AG09309 (cell line): ENCODE data around the gene ABHD16B.
"Not testable (repeated sequence)": the region's sequence is repeated elsewhere in the genome, so short reads cannot be mapped to it uniquely, and the experiment has no call there.

Experiments
- DNase-seq: peaks from one replicate; pipeline ENCODE4 v3.0.0-alpha.2; 2010; ENCODE audit warnings: low read depth
- H3K4me3 ChIP-seq: 2 replicates; pipeline ENCODE4 v1.5.1; 2011; ENCODE audit warnings: mild to moderate bottlenecking, low read depth, low read length, moderate library complexity; ENCODE audit not compliant: control insufficient read depth
- TF ChIP-seq, protein P1 (sequence below): IDR thresholded peaks from 2 replicates; pipeline ENCODE4 v1.5.1; 2011; ENCODE audit warnings: mild to moderate bottlenecking, low read depth, low read length, inconsistent platforms; ENCODE audit not compliant: insufficient read depth, control insufficient read depth; ENCODE audit errors: missing control alignments

ABHD16B gene

DNA sequence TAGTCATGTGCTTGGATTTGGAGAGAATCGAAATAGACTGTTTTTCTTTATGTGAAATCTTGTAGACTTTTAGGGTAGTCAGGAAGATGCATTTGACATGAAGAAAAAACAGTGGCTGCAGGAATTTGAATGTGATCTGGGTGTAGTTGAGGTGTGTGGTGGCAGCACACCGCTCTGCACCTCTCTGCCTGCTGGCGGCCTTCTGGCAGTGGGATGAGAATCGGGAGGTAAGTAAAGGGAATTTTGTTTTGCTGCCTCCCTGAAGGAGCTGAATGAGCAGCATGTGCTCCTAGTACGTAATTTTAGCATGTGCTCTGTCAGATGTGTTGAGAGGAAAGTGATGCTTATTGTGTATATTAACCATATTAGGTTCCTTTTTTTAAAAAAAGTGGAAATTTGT, 7.0 kb downstream of the ABHD16B start:
- TF ChIP-seq, protein P1, sequence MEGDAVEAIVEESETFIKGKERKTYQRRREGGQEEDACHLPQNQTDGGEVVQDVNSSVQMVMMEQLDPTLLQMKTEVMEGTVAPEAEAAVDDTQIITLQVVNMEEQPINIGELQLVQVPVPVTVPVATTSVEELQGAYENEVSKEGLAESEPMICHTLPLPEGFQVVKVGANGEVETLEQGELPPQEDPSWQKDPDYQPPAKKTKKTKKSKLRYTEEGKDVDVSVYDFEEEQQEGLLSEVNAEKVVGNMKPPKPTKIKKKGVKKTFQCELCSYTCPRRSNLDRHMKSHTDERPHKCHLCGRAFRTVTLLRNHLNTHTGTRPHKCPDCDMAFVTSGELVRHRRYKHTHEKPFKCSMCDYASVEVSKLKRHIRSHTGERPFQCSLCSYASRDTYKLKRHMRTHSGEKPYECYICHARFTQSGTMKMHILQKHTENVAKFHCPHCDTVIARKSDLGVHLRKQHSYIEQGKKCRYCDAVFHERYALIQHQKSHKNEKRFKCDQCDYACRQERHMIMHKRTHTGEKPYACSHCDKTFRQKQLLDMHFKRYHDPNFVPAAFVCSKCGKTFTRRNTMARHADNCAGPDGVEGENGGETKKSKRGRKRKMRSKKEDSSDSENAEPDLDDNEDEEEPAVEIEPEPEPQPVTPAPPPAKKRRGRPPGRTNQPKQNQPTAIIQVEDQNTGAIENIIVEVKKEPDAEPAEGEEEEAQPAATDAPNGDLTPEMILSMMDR: no peak
- DNase-seq: no peak
- no peak overlapping the region for H3K4me3 ChIP-seq

DNA sequence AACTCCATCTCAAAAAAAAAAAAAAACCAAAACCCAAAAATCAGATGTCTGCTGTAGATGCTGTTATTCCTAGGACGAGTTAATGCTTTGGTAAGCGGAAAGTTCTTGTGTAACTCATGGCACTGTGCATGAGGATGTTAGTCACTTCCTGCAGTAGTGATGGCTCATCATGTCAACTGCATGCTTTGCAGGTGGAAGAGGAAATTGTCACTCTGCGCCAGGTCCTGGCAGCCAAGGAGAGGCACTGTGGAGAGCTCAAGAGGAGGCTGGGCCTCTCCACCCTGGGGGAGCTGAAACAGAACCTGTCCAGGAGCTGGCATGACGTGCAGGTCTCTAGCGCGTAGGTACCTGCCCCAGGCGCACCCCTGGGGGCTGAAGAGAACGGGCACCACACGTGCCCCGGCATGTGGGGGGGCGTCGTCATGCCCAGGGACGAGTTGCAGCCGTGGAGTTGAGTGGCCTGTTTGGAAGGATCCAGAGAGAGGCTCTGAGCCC, 12.2 kb downstream of the ABHD16B start:
- no peak overlapping the region for H3K4me3 ChIP-seq
- DNase-seq: peak; percentile 56
- TF ChIP-seq, protein P1: no peak

DNA sequence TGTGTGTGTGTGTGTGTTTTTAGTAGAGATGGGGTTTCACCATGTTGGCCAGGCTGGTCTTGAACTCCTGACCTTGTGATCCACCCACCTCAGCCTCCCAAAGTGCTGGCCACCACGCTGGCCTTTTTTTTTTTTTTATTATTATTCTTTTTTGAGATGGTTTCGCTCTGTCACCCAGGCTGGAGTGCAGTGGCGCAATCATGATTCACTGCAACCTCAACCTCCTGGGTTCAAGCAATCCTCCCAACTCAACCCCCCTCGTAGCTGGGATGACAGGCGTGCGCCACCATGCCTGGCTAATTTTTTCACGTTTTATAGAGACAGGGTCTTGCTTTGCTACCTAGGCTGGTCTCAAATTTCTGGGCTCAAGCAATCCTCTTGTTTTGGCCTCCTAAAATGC, 12.9 kb downstream of the ABHD16B start:
- not testable (repeated sequence) for DNase-seq, H3K4me3 ChIP-seq

DNA sequence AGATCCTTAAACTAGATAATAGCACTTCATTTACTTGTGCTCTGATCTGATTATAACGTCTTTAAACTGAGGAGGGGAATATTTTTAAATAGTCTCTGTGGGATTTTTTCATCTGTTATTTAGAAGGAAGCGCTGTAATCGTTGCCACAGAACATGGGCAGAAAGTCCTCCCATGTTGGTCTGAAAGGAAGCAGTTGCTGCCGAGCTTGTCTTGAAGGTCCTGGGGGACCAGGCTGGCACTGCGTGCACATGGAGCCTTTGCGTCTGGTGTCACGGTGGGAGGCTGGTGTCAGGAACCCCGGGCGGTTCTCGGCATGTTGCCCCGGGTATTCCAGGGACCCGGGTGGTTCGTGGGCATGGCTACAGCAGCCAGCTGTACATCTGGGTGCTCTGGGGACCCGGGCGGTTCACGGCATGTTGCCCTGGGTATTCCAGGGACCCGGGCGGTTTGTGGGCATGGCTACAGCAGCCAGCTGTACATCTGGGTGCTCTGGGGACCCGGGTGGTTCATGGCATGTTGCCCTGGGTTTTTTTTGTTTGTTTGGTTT, 15.3 kb downstream of the ABHD16B start:
- no peak overlapping the region for H3K4me3 ChIP-seq
- TF ChIP-seq, protein P1: no peak
- DNase-seq: no peak

DNA sequence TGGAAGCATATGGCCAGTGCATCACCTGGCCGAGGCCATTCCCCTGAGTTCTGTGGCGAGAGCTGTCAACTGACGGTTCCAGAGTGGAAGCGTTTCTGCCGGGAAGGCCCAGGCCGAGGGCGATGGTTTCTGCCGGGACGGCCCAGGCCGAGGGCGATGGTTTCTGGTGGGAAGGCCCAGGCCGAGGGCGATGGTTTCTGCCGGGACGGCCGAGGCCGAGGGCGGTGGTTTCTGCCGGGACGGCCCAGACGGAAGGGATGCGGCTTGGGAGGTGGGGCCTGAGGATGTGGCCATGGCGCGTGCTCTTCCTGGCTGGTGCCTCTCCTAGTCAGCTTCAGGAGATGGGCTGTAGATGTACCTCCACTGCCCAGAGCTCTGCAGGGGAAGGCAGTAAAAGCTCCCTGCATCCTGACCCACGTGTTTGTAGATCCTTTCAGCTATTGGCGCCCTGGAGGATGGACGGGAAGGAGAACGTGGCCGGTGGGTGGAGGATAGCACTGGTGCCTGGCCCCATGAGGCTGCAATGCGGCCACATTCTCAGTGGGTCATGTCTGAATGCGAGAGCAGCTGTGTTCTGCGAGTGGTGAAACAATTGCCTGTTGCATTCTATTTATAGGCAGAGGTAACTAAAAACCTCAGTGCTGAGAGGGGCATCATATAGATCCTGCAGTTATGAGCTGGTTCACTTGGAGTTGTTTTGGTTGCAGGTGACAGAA, 16.6 kb downstream of the ABHD16B start:
- no peak overlapping the region for H3K4me3 ChIP-seq
- no peak for DNase-seq
- TF ChIP-seq, protein P1: no peak

DNA sequence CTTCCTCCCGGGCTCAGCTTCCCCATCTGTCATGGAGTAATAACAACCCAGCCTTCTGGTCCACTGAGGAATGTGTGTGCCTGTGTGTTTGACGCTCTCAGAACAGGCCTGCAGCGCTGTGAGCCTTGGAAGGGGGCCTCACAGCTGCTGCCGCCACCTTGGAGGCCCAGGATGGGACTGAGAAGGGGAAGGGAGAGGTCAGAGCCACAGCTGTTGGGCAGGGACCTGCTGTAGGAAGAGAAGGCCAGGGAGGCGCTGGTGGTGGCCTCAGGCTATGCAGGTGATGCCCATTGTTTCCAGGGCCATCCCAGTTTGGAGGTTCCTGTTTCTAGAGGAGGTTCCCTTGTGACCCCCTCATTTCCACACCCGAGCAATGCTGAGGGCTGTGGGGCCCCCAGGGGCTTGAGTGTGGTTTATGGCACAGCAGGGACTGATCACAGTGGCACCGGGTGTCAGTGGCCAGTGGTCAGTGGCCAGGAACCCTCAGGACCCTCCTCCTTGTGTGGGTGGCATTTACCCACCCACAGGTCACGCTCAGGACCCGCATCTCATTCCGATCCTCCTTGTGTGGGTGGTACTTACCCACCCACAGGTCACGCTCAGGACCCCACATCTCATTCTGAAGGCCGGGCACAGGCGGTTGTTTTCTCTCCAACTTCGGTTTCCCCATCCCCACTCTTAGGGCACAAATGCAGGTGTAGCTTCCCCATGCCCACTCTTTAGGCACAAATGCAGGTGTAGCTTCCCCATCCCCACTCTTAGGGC, 17.8 kb downstream of the ABHD16B start:
- no peak overlapping the region for H3K4me3 ChIP-seq
- no peak for DNase-seq
- TF ChIP-seq, protein P1: no peak

DNA sequence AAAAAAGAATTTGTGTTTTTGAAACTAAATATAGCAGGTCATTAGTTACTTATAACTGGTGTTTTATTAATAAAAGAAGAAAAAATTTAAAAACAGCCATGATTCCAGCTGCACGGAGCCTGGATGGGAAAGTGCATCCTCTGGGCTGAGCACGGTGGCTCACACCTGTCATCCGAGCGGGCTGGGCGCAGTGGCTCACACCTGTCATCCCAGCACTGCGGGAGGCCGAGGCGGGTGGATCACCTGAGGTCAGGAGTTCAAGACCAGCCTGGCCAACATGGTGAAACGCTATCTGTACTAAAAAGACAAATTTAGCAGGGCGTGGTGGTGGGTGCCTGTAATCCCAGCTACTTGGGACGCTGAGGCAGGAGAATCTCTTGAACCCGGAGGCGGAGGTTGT, 19.6 kb downstream of the ABHD16B start:
- DNase-seq, H3K4me3 ChIP-seq: not testable (repeated sequence)
